T follicular helper cell (primary cell): ENCODE data around the gene SLC2A14.
"Not testable (repeated sequence)": the region's sequence is repeated elsewhere in the genome, so short reads cannot be mapped to it uniquely, and the experiment has no call there.

Experiments
- DNase-seq: peaks from one replicate; pipeline ENCODE4 v3.0.0-alpha.2; 2020; ENCODE audit warnings: low read depth

SLC2A14 gene

GRCh38 chr12:7869137-7869536, 3.6 kb downstream of the SLC2A14 start:
- DNase-seq, result no peak

GRCh38 chr12:7868391-7868790, 4.3 kb downstream of the SLC2A14 start:
- DNase-seq, result no peak

- no peak for DNase-seq
Measured at GRCh38 chr12:7864601-7865150, 8.0 kb downstream of the SLC2A14 start.

- not testable (repeated sequence) for DNase-seq
Measured at GRCh38 chr12:7862814-7863348, 9.8 kb downstream of the SLC2A14 start.

- DNase-seq, result not testable (repeated sequence)
Measured at GRCh38 chr12:7862301-7862700, 10.4 kb downstream of the SLC2A14 start.

- DNase-seq, result no peak
Measured at GRCh38 chr12:7859552-7859951, 13.2 kb downstream of the SLC2A14 start.

- no peak for DNase-seq
Measured at GRCh38 chr12:7857971-7858370, 14.7 kb downstream of the SLC2A14 start.

- DNase-seq, result no peak
Measured at GRCh38 chr12:7856516-7856915, 16.2 kb downstream of the SLC2A14 start.

- no peak for DNase-seq
Measured at GRCh38 chr12:7853557-7853956, 19.2 kb downstream of the SLC2A14 start.

- DNase-seq, result not testable (repeated sequence)
Measured at GRCh38 chr12:7851622-7852081, 21.1 kb downstream of the SLC2A14 start.

- DNase-seq, result not testable (repeated sequence)
Measured at GRCh38 chr12:7850099-7850498, 22.6 kb downstream of the SLC2A14 start.

- DNase-seq, result not testable (repeated sequence)
Measured at GRCh38 chr12:7848098-7848422, 24.7 kb downstream of the SLC2A14 start.

GRCh38 chr12:7847226-7848097, 25.3 kb downstream of the SLC2A14 start:
- not testable (repeated sequence) for DNase-seq

- no peak for DNase-seq
Measured at GRCh38 chr12:7844116-7844515, 28.6 kb downstream of the SLC2A14 start.

GRCh38 chr12:7843583-7843982, 29.1 kb downstream of the SLC2A14 start:
- DNase-seq, result not testable (repeated sequence)

GRCh38 chr12:7843149-7843548, 29.6 kb downstream of the SLC2A14 start:
- not testable (repeated sequence) for DNase-seq

GRCh38 chr12:7842444-7842843, 30.3 kb downstream of the SLC2A14 start:
- DNase-seq, result not testable (repeated sequence)

- not testable (repeated sequence) for DNase-seq
Measured at GRCh38 chr12:7839848-7840247, 32.9 kb downstream of the SLC2A14 start.

GRCh38 chr12:7839226-7839625, 33.5 kb downstream of the SLC2A14 start:
- DNase-seq, result not testable (repeated sequence)

- DNase-seq, result no peak
Measured at GRCh38 chr12:7837366-7837765, 35.3 kb downstream of the SLC2A14 start.

- DNase-seq, result no peak
Measured at GRCh38 chr12:7835766-7836165, 36.9 kb downstream of the SLC2A14 start.

GRCh38 chr12:7835116-7835515, 37.6 kb downstream of the SLC2A14 start:
- no peak for DNase-seq

- DNase-seq, result no peak
Measured at GRCh38 chr12:7834701-7835100, 38.0 kb downstream of the SLC2A14 start.
